Endothelial cell (in vitro differentiated cells): Measurements from ENCODE around the gene SART1. TPM values are rescaled to one million over a fixed set of nuclear protein-coding genes. Genes with fewer than 3 reads are reported as not detected.

Source experiments
- DNase-seq: peaks from one replicate; pipeline ENCODE4 v3.0.0; 2021; ENCODE audit warnings: low spot score
- H3K27ac Mint-ChIP-seq: one replicate; pipeline ENCODE4 v1.8.0; 2021; ENCODE audit warnings: mixed read lengths, inconsistent platforms; ENCODE audit not compliant: unreplicated experiment
- H3K27me3 Mint-ChIP-seq: one replicate; pipeline ENCODE4 v1.8.0; 2021; ENCODE audit warnings: mild to moderate bottlenecking, moderate library complexity, mixed read lengths, inconsistent platforms; ENCODE audit not compliant: unreplicated experiment
- H3K36me3 Mint-ChIP-seq: one replicate; pipeline ENCODE4 v1.8.0; 2021; ENCODE audit warnings: mild to moderate bottlenecking, low read depth, mixed read lengths, inconsistent platforms; ENCODE audit not compliant: unreplicated experiment
- H3K4me1 Mint-ChIP-seq: one replicate; pipeline ENCODE4 v1.8.0; 2021; ENCODE audit warnings: mild to moderate bottlenecking, mixed read lengths, inconsistent platforms; ENCODE audit not compliant: unreplicated experiment
- H3K4me3 Mint-ChIP-seq: one replicate; pipeline ENCODE4 v1.8.0; 2021; ENCODE audit warnings: mild to moderate bottlenecking, mixed read lengths, inconsistent platforms; ENCODE audit not compliant: unreplicated experiment
- H3K9me3 Mint-ChIP-seq: one replicate; pipeline ENCODE4 v1.8.0; 2021; ENCODE audit warnings: mixed read lengths, inconsistent platforms; ENCODE audit not compliant: unreplicated experiment
- total RNA-seq: library from RNA; stranded (reverse); fragmentation: NEBNext Ultra II Directional; extraction: Animal tissue kit (Norgen Biotek cat#: 25700); gene quantifications from one replicate; pipeline ENCODE4 v1.2.1, GENCODE V29; 2021; ENCODE audit not compliant: unreplicated experiment
- TF ChIP-seq, protein P1 (sequence below): fragments of 200-600 bp; sonication (generic); IDR thresholded peaks from one replicate; pipeline ENCODE4 v1.5.0; 2021; ENCODE audit warnings: antibody characterized with exemption; ENCODE audit not compliant: unreplicated experiment

The SART1 gene
- total RNA-seq, 1 donor from 2014 or later = 46.5 TPM

DNA sequence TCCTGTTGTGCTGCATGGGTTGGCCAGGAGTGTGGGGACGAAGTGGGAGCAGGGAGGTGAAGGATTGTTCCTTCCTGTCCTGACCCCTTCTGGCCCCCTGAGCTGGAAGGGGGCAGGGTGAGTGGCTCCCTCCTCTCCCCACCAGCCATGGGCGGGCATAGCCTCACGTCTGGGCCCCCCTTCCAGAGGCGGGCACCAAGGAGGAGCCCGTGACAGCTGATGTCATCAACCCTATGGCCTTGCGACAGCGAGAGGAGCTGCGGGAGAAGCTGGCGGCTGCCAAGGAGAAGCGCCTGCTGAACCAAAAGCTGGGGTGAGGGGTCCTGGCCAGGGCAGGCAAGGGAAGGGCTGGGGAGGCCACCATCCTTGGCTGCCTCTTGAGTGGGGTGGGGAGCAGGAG, 3.4 kb downstream of the SART1 start:
- H3K9me3 Mint-ChIP-seq = no peaks in the 10 kb centered on the region
- H3K36me3 Mint-ChIP-seq = peaks cover 39% of the 10 kb centered on the region
- peaks cover 22% of the 10 kb centered on the region for H3K27me3 Mint-ChIP-seq
- H3K4me3 Mint-ChIP-seq = peak overlapping the region; percentile 76
- H3K4me1 Mint-ChIP-seq = peaks cover 23% of the 10 kb centered on the region
- peak overlapping the region; percentile 85 for H3K27ac Mint-ChIP-seq
- DNase-seq = no peak
- TF ChIP-seq, protein P1, sequence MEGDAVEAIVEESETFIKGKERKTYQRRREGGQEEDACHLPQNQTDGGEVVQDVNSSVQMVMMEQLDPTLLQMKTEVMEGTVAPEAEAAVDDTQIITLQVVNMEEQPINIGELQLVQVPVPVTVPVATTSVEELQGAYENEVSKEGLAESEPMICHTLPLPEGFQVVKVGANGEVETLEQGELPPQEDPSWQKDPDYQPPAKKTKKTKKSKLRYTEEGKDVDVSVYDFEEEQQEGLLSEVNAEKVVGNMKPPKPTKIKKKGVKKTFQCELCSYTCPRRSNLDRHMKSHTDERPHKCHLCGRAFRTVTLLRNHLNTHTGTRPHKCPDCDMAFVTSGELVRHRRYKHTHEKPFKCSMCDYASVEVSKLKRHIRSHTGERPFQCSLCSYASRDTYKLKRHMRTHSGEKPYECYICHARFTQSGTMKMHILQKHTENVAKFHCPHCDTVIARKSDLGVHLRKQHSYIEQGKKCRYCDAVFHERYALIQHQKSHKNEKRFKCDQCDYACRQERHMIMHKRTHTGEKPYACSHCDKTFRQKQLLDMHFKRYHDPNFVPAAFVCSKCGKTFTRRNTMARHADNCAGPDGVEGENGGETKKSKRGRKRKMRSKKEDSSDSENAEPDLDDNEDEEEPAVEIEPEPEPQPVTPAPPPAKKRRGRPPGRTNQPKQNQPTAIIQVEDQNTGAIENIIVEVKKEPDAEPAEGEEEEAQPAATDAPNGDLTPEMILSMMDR = no peak

DNA sequence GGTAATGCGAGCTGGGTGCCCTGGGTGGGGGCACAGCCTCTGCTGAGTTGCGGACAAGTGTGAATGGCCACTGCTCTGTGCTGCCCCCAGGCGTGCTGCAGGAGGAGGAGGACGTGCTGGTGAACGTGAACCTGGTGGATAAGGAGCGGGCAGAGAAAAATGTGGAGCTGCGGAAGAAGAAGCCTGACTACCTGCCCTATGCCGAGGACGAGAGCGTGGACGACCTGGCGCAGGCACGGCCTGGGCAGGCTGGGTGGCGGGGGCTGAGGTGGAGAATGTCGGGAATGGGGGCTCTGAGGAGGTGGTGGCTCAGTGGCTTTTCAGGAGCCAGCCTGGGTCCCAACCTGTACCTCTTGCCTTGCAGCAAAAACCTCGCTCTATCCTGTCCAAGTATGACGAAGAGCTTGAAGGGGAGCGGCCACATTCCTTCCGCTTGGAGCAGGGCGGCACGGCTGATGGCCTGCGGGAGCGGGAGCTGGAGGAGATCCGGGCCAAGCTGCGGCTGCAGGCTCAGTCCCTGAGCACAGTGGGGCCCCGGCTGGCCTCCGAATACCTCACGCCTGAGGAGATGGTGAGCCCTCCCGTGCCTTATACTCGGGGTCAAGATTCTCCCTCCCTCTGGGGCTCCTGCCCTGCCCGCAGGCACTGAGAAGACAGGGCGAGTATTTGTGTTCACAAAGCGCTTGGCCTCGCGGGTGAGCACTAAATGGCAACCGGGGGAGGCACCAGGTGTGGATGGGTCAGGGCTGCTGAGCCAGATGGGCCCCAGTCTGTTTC, 4.6 kb downstream of the SART1 start:
- Mint-ChIP-seq H3K27ac (no peak overlapping the region), H3K4me3 (peak overlapping the region; percentile 22), H3K9me3 (no peaks in the 10 kb centered on the region), H3K4me1 (peaks cover 20% of the 10 kb centered on the region), H3K27me3 (peaks cover 22% of the 10 kb centered on the region), H3K36me3 (peaks cover 46% of the 10 kb centered on the region)
- TF ChIP-seq, protein P1 = no peak
- no peak for DNase-seq

DNA sequence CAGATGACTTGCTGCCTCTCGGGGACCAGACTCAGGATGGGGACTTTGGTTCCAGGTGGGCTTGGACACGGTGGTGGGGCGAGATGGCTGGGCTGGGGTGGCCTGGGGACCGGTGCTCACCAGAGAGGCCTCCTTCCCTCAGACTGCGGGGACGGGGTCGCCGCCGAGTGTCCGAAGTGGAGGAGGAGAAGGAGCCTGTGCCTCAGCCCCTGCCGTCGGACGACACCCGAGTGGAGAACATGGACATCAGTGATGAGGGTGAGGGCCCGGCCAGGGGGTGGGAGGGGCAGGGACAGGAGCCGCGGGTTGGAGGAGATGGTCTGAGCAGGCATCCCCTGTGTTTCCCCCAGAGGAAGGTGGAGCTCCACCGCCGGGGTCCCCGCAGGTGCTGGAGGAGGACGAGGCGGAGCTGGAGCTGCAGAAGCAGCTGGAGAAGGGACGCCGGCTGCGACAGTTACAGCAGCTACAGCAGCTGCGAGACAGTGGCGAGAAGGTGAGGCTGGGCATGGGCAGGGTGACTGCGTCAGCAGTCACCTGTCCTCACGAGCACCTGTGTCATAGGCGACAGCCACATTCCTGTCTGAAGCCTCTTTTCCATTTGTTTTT, 5.9 kb downstream of the SART1 start:
- TF ChIP-seq, protein P1 = no peak
- H3K4me1 Mint-ChIP-seq = peaks cover 13% of the 10 kb centered on the region
- peaks cover 51% of the 10 kb centered on the region for H3K36me3 Mint-ChIP-seq
- H3K4me3 Mint-ChIP-seq = no peak overlapping the region
- no peaks in the 10 kb centered on the region for H3K9me3 Mint-ChIP-seq
- no peak for DNase-seq
- H3K27ac Mint-ChIP-seq = no peak overlapping the region
- peaks cover 17% of the 10 kb centered on the region for H3K27me3 Mint-ChIP-seq

DNA sequence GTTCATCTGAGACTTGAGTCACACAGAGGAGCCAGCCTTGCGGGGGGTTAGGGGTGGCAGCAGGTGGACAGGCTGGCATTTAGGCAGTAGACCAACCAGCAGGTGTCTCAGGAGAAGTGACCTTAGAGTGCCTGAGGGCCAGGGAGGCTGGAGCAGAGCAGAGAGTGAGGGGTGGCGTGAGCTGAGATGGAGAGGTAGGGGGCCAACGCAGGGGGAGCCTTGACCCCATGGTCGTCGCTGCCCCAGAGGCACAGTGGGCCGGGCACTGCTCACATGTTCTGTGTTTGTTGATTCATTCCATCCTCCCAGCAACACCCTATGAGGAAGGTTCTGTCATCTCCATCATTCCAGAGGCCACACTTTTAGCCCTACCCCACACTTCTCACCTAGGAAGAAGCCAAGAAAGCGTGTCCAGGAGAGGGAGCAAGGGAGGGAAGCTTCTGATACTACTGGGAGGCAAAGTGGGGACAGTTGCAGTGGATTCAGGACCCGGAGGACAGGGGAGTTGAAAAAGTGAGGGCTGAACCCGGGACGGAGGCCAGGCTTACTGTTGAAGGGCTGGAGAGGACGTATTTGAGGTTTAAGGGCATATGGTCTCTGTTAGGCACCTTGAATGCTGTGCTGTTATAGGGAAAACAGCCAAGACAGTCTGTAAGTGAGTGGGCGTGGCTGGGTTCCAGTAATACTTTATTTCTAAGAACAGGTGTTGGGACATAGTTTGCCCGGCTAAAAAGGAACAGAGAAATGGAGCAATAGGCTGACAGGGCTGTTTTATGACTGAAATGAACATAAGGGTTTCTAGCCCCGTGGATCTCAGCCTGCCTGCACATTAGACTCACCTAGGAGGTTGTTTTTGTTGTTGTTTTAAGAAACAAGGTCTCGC, 7.3 kb downstream of the SART1 start:
- DNase-seq = no peak
- peaks cover 54% of the 10 kb centered on the region for H3K36me3 Mint-ChIP-seq
- H3K9me3 Mint-ChIP-seq = no peaks in the 10 kb centered on the region
- TF ChIP-seq, protein P1 = no peak
- peak overlapping the region; percentile 33 for H3K4me3 Mint-ChIP-seq
- H3K4me1 Mint-ChIP-seq = peaks cover under 1% of the 10 kb centered on the region
- peaks cover 11% of the 10 kb centered on the region for H3K27me3 Mint-ChIP-seq
- H3K27ac Mint-ChIP-seq = no peak overlapping the region
